ENCODE results near the gene RPTOR.
A peak's percentile ranks its signal among the peaks of the same experiment; 100 is the strongest.

Gene RPTOR

GRCh38 chr17:80694085-80694991 lies 149.7 kb downstream of the RPTOR start:
- Histone ChIP-seq H3K14ac (ENCODE audit: low read length) (peak overlapping the region; percentile 27), H2AK5ac (ENCODE audit: low read depth, low read length) (peak overlapping the region; percentile 93), H4K91ac (ENCODE audit: low read depth, low read length, poor library complexity) (peak overlapping the region; percentile 81), H3K4ac (ENCODE audit: low read length) (peak overlapping the region; percentile 30), H3K23ac (ENCODE audit: low read depth, low read length, poor library complexity) (peak overlapping the region; percentile 40), H3K4me2 (ENCODE audit: insufficient read depth, low read length, poor library complexity, severe bottlenecking) (no peak overlapping the region), H2AFZ (ENCODE audit: low read length) (no peak overlapping the region), H3K27ac (replicated peaks; ENCODE audit: low read length) (peak overlapping the region; percentile 38), H3K4me3 (ENCODE audit: low read length in 2 of 2) (no peak overlapping the region), H3K79me1 (ENCODE audit: low read depth, low read length) (peaks cover 3% of the 10 kb centered on the region), H2BK12ac (ENCODE audit: low read length) (peak overlapping the region; percentile 59), H2BK5ac (ENCODE audit: low read length) (peak overlapping the region; percentile 91), H3K9ac (ENCODE audit: low read depth, low read length, poor library complexity) (peak overlapping the region; percentile 5), H4K8ac (ENCODE audit: low read depth, low read length) (no peak overlapping the region), H3K9me3 (replicated peaks in 1 of 2; ENCODE audit: control insufficient read depth in 2 of 2, insufficient read depth in 1 of 2, low read depth in 1 of 2, low read length in 2 of 2) (peaks cover 3% of the 10 kb centered on the region in 2 donors), H3K36me3 (replicated peaks in 1 of 2; ENCODE audit: control insufficient read depth in 2 of 2, insufficient read depth in 2 of 2, low read length in 2 of 2) (no peaks in the 10 kb centered on the region), H3K4me1 (ENCODE audit: control insufficient read depth in 2 of 2, insufficient read depth in 1 of 2, low read depth in 1 of 2, low read length in 2 of 2) (peaks cover 30 to 34% of the 10 kb centered on the region in 2 donors), H3K18ac (ENCODE audit: low read length) (peak overlapping the region; percentile 96), H2BK15ac (ENCODE audit: low read length) (peak overlapping the region; percentile 32), H2BK120ac (ENCODE audit: low read depth, low read length) (peak overlapping the region; percentile 85), H3K27me3 (ENCODE audit: control insufficient read depth in 3 of 3, insufficient read depth in 3 of 3, low read depth in 1 of 3, low read length in 3 of 3) (no peaks in the 10 kb centered on the region)
- DNase-seq (ENCODE audit: low spot score) = no peak
- no CpG with 5 or more reads among the region's 28 CpGs for WGBS, 2 donors (ENCODE audit: extremely low coverage in 2 of 2, insufficient read length in 2 of 2, insufficient replicate concordance in 1 of 2)

DNA sequence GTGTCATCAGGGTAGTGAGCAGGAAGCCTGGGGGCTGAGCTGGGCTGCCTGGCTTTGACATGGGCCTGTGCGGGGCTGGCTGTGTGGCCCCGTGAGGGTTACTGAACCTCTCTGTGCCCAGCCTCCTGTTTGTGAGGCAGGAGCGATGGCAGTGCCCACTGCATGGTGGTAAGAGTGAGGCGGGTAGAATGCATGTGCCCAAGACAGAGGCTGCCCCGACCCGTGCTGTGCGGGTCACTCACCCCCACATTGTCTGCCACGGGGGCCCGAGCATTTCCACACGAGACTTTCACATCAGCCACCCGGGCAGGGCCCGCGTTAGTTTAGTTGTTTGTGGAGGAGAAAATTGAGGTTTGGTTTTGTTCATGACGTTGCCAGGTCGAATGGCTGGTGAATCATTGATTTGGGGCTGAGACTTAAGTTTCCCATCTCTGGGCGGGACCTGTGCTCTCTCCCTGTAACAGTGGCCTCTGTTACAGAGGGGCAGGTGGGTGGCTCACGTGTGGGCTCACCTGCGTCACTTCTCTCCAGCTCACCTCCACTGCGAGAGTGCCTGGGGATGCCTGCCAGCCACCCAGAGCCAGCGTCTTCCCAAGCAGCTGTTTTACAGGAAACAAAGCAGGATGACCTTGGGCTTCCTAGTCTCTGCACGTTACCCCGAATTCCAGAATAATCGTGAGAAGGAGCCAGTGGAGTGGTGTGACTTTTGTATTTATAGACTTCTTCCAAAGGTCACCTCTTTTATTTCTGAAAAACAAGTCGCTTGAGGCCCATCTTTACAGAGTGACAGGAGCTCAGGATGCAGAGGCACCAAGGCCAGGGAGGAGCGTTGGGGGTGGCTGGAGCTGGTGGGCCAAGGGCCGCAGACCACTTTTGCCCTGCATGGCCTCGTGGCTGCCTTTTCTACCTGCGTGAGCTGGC lies 150.6 kb downstream of the RPTOR start:
- peaks cover 30 to 33% of the 10 kb centered on the region in 2 donors for H3K4me1 ChIP-seq (ENCODE audit: control insufficient read depth in 2 of 2, insufficient read depth in 1 of 2, low read depth in 1 of 2, low read length in 2 of 2)
- H4K91ac ChIP-seq (ENCODE audit: low read depth, low read length, poor library complexity) = peak overlapping the region; percentile 56
- no peak overlapping the region for H2AFZ ChIP-seq (ENCODE audit: low read length)
- no peak overlapping the region for H3K4ac ChIP-seq (ENCODE audit: low read length)
- peaks cover 3% of the 10 kb centered on the region for H3K79me1 ChIP-seq (ENCODE audit: low read depth, low read length)
- peaks cover 3 to 5% of the 10 kb centered on the region in 2 donors for H3K9me3 ChIP-seq (replicated peaks in 1 of 2; ENCODE audit: control insufficient read depth in 2 of 2, insufficient read depth in 1 of 2, low read depth in 1 of 2, low read length in 2 of 2)
- peak overlapping the region; percentile 86 for H3K18ac ChIP-seq (ENCODE audit: low read length)
- DNase-seq (ENCODE audit: low spot score) = no peak
- WGBS, 2 donors (ENCODE audit: extremely low coverage in 2 of 2, insufficient read length in 2 of 2, insufficient replicate concordance in 1 of 2) = no CpG with 5 or more reads among the region's 28 CpGs
- peak overlapping the region; percentile 40 for H3K23ac ChIP-seq (ENCODE audit: low read depth, low read length, poor library complexity)
- H2BK5ac ChIP-seq (ENCODE audit: low read length) = peak overlapping the region; percentile 91
- no peak overlapping the region for H3K4me3 ChIP-seq (ENCODE audit: low read length in 2 of 2)
- no peak overlapping the region for H3K9ac ChIP-seq (ENCODE audit: low read depth, low read length, poor library complexity)
- peak overlapping the region; percentile 59 for H2BK12ac ChIP-seq (ENCODE audit: low read length)
- H3K4me2 ChIP-seq (ENCODE audit: insufficient read depth, low read length, poor library complexity, severe bottlenecking) = no peak overlapping the region
- peak overlapping the region; percentile 93 for H2AK5ac ChIP-seq (ENCODE audit: low read depth, low read length)
- H4K8ac ChIP-seq (ENCODE audit: low read depth, low read length) = no peak overlapping the region
- peak overlapping the region; percentile 30 for H3K27ac ChIP-seq (replicated peaks; ENCODE audit: low read length)
- no peaks in the 10 kb centered on the region for H3K27me3 ChIP-seq (ENCODE audit: control insufficient read depth in 3 of 3, insufficient read depth in 3 of 3, low read depth in 1 of 3, low read length in 3 of 3)
- no peaks in the 10 kb centered on the region for H3K36me3 ChIP-seq (replicated peaks in 1 of 2; ENCODE audit: control insufficient read depth in 2 of 2, insufficient read depth in 2 of 2, low read length in 2 of 2)
- H2BK15ac ChIP-seq (ENCODE audit: low read length) = peak overlapping the region; percentile 32
- H2BK120ac ChIP-seq (ENCODE audit: low read depth, low read length) = peak overlapping the region; percentile 85
- H3K14ac ChIP-seq (ENCODE audit: low read length) = peak overlapping the region; percentile 8

DNA sequence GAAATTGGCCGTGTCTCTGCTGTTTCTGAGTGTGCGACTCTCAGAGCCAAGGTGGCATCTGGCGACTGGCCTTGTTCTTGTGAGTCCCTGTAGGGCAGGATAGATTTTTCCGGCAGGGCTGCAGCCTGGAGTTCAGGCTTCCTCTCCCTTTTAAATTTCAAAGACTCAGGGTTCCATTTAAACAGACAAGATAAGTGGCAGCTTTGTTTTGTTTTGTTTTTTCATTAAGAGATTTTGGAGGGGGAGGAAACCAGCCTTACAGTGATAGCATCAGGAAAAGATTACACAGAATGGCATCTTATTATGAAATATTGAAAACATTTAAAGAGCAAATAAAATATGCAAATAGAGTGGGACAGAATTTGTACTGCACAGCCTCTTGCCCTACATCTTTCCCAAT lies 151.3 kb downstream of the RPTOR start:
- Histone ChIP-seq H3K36me3 (replicated peaks in 1 of 2; ENCODE audit: control insufficient read depth in 2 of 2, insufficient read depth in 2 of 2, low read length in 2 of 2) (no peaks in the 10 kb centered on the region), H2BK12ac (ENCODE audit: low read length) (no peak overlapping the region), H4K91ac (ENCODE audit: low read depth, low read length, poor library complexity) (no peak overlapping the region), H3K4me3 (ENCODE audit: low read length in 2 of 2) (no peak overlapping the region), H2AK5ac (ENCODE audit: low read depth, low read length) (no peak overlapping the region), H3K27me3 (ENCODE audit: control insufficient read depth in 3 of 3, insufficient read depth in 3 of 3, low read depth in 1 of 3, low read length in 3 of 3) (no peaks in the 10 kb centered on the region), H3K9me3 (replicated peaks in 1 of 2; ENCODE audit: control insufficient read depth in 2 of 2, insufficient read depth in 1 of 2, low read depth in 1 of 2, low read length in 2 of 2) (peaks cover 3 to 6% of the 10 kb centered on the region in 2 donors), H3K4me1 (ENCODE audit: control insufficient read depth in 2 of 2, insufficient read depth in 1 of 2, low read depth in 1 of 2, low read length in 2 of 2) (peaks cover 30 to 33% of the 10 kb centered on the region in 2 donors), H4K8ac (ENCODE audit: low read depth, low read length) (no peak overlapping the region), H3K14ac (ENCODE audit: low read length) (no peak overlapping the region), H2AFZ (ENCODE audit: low read length) (no peak overlapping the region), H2BK5ac (ENCODE audit: low read length) (no peak overlapping the region), H3K23ac (ENCODE audit: low read depth, low read length, poor library complexity) (no peak overlapping the region), H3K27ac (replicated peaks; ENCODE audit: low read length) (no peak overlapping the region), H3K79me1 (ENCODE audit: low read depth, low read length) (peaks cover 3% of the 10 kb centered on the region), H3K18ac (ENCODE audit: low read length) (no peak overlapping the region), H2BK120ac (ENCODE audit: low read depth, low read length) (no peak overlapping the region), H3K4me2 (ENCODE audit: insufficient read depth, low read length, poor library complexity, severe bottlenecking) (no peak overlapping the region), H2BK15ac (ENCODE audit: low read length) (no peak overlapping the region), H3K9ac (ENCODE audit: low read depth, low read length, poor library complexity) (no peak overlapping the region), H3K4ac (ENCODE audit: low read length) (no peak overlapping the region)
- no peak for DNase-seq (ENCODE audit: low spot score)
- no CpG with 5 or more reads among the region's 4 CpGs for WGBS, 2 donors (ENCODE audit: extremely low coverage in 2 of 2, insufficient read length in 2 of 2, insufficient replicate concordance in 1 of 2)

Data from neuronal stem cell (in vitro differentiated cells).